Heart left ventricle (tissue), 16 donors: Measurements from ENCODE around the gene AVPR2. TPM values are rescaled to one million over a fixed set of nuclear protein-coding genes. Genes with fewer than 3 reads are reported as not detected.

Experiments used
- ATAC-seq, 4 donors: fragments of 200-7000 bp; cut with Tn5 transposase; one replicate each; pipeline ENCODE4 v1.9.1; 2020 to 2022; ENCODE audit warnings: moderate library complexity in 4 of 4, mild to moderate bottlenecking in 3 of 4, moderate number of reproducible peaks in 1 of 4
- DNase-seq, 5 donors: peaks; one replicate each; pipeline ENCODE4 v3.0.0-alpha.2; 2020
- H3K27ac ChIP-seq, 12 donors: fragments of 200-600 bp; sonication (generic) in 4 of 12; one replicate each; pipeline versions ENCODE4 v1.5.0 to v1.8.0; 2016 to 2022; ENCODE audit warnings: mild to moderate bottlenecking in 2 of 12
- H3K27me3 ChIP-seq, 9 donors: fragments of 200-600 bp; sonication (generic) in 2 of 9; one replicate each; pipeline versions ENCODE4 v1.5.1 to v1.8.0; 2016 to 2022; ENCODE audit warnings: mild to moderate bottlenecking in 3 of 9
- H3K36me3 ChIP-seq, 9 donors: fragments of 200-600 bp; sonication (generic) in 2 of 9; one replicate each; pipeline versions ENCODE4 v1.5.0 to v1.8.0; 2018 to 2022; ENCODE audit warnings: mild to moderate bottlenecking in 2 of 9
- H3K4me1 ChIP-seq, 12 donors: fragments of 200-600 bp; sonication (generic) in 4 of 12; one replicate each; pipeline versions ENCODE4 v1.5.0 to v1.8.0; 2016 to 2022; ENCODE audit warnings: mild to moderate bottlenecking in 3 of 12
- H3K4me3 ChIP-seq, 12 donors: fragments of 200-600 bp; sonication (generic) in 4 of 12; one replicate each; pipeline versions ENCODE4 v1.5.0 to v1.8.0; 2017 to 2022; ENCODE audit warnings: mild to moderate bottlenecking in 9 of 12, moderate library complexity in 4 of 12
- H3K9me3 ChIP-seq, 12 donors: fragments of 200-600 bp; sonication (generic) in 4 of 12; one replicate each; pipeline versions ENCODE4 v1.5.0 to v1.8.0; 2016 to 2022; ENCODE audit warnings: mild to moderate bottlenecking in 1 of 12
- CTCF ChIP-seq, 12 donors: fragments of 200-600 bp; sonication (generic) in 4 of 12; IDR thresholded peaks; one replicate each; pipeline versions ENCODE4 v1.5.0 to v1.8.0; 2018 to 2022; ENCODE audit warnings: antibody characterized with exemption in 12 of 12, mild to moderate bottlenecking in 5 of 12
- POLR2A ChIP-seq, 2 donors: fragments of 450-650 bp; IDR thresholded peaks; one replicate each; pipeline ENCODE4 v1.6.1; 2017; ENCODE audit warnings: antibody characterized with exemption in 2 of 2, mild to moderate bottlenecking in 2 of 2, moderate library complexity in 2 of 2
- WGBS, 4 donors: extraction: QIAGEN DNeasy Blood & Tissue Kit in 2 of 4; methylation state at CpG; one replicate each; pipeline versions ENCODE4 v1.1.5 to v1.1.7; 2013 to 2018; 5-methylcytosine and 5-hydroxymethylcytosine counted together
- intact Hi-C, 10 donors: fragments of 100-400 bp; cut with DNase I; formaldehyde crosslinking; loops; one replicate each; pipeline versions ENCODE4 v1.11.1 to v1.14.2; 2022
- polyA plus RNA-seq, 2 donors: library from polyadenylated mRNA; stranded (reverse); fragments of 200-250 nt; gene quantifications; one replicate each; pipeline ENCODE4 v1.2.3, GENCODE V29; 2013
- total RNA-seq, 9 donors: library from RNA; depleted of rRNA in 2 of 9; stranded (reverse); fragments of >200 nt in 2 of 9; fragmentation: NEBNext Ultra II Directional in 3 of 9; extraction: Animal tissue kit (Norgen Biotek cat#: 25700) in 3 of 9; gene quantifications; one replicate each; pipeline versions ENCODE4 v1.1.0 to v1.2.4, GENCODE V29; 2016 to 2023
- donor health status: ischemic (EF 13 %, LVEDD 7.1; RV severe dilation, severe dysfunction).
- donor health status: healthy with polysubstance abuse.
- donor health status: DM: no; HTN: yes; CAD: no.
- donor health status: DM: no; HTN: no; CAD: no.
- donor health status: ischemic (EF 25% LVEDD 6.9; RV normal size, moderate dysfunction).
- donor health status: ischemic (EF 25% LVEDD 5.7; RV mildly dilated, moderate dysfunction).
- donor health status: healthy.
- donor health status: DM: yes; HTN: yes; CAD: no.
- donor health status: ischemic (EF 35%, LVEDD 5.7; RV mildly dilated, moderate dysfunction).
- donor health status: nonischemic (EF 11% LVEDD 7.7; RV severe dilation, severe dysfunction).
- donor health status: DM: yes; HTN: yes; CAD: no.
- donor health status: PGD.
- donor health status: ischemic (EF 29% LVEDD 5.4; RV normal size, mild dysfunction).
- donor health status: nonischemic (EF 23%, LVEDD 6.1; RV moderate dilation, normal function).

AVPR2 gene
- total and polyA plus RNA-seq, 11 donors, result 2.2 to 10.5 (median 3.1) TPM

- peaks cover 0 to under 1% (median 0%) of the 10 kb centered on the region in 9 donors for H3K27me3 ChIP-seq
- DNase-seq, result no peak
- peaks cover 0 to 63% (median 49%) of the 10 kb centered on the region in 9 donors for H3K36me3 ChIP-seq
- ATAC-seq, result no peak
- TF ChIP-seq POLR2A (IDR thresholded peaks at IDR 0.05) (no peak), CTCF (IDR thresholded peaks at IDR 0.05) (no peak)
- H3K27ac ChIP-seq, result peak overlapping the region in 5 of 12 donors; percentile 66 to 86 (median 72)
- intact Hi-C loops, result loop anchor here in 6 of 10 donors (5.0 to 10.0 kb wide), 2 partner anchors 188 to 415 kb away; partner anchors contain the start of gene PLXNB3 (in 5 of the 6)
- WGBS, 4 donors, result 82 to 93% (median 88%) methylated on average over 19 of the region's 19 CpGs
- H3K9me3 ChIP-seq, result no peaks in the 10 kb centered on the region
- H3K4me1 ChIP-seq, result peaks cover 0 to 40% (median 9%) of the 10 kb centered on the region in 12 donors
- H3K4me3 ChIP-seq, result no peak overlapping the region
Measured at GRCh38 chrX:153950127-153950526, 45.7 kb downstream of the AVPR2 start.

- TF ChIP-seq POLR2A (IDR thresholded peaks at IDR 0.05) (no peak), CTCF (IDR thresholded peaks at IDR 0.05) (no peak)
- ATAC-seq (no peak), DNase-seq (no peak)
- H3K27me3 ChIP-seq, result no peaks in the 10 kb centered on the region
- peaks cover 0 to 80% (median 57%) of the 10 kb centered on the region in 9 donors for H3K36me3 ChIP-seq
- no peaks in the 10 kb centered on the region for H3K9me3 ChIP-seq
- no peak overlapping the region for H3K4me3 ChIP-seq
- peaks cover 0 to 40% (median 9%) of the 10 kb centered on the region in 12 donors for H3K4me1 ChIP-seq
- WGBS, 4 donors, result 92 to 95% (median 93%) methylated on average over 15 to 28 of the region's 28 CpGs
- peak overlapping the region in 1 of 12 donors; percentile 86 for H3K27ac ChIP-seq
- intact Hi-C loops, result loop anchor here in 9 of 10 donors (2.0 to 10.0 kb wide), 4 partner anchors 187 to 993 kb away; partner anchors contain the start of gene PLXNB3 (in 8 of the 9)
Measured at GRCh38 chrX:153951683-153952372, 47.4 kb downstream of the AVPR2 start.

- 89 to 94% (median 89%) methylated on average over 30 to 32 of the region's 32 CpGs for WGBS, 4 donors
- Histone ChIP-seq H3K4me3 (no peak overlapping the region), H3K27me3 (no peaks in the 10 kb centered on the region), H3K9me3 (no peaks in the 10 kb centered on the region), H3K36me3 (peaks cover 0 to 87% (median 63%) of the 10 kb centered on the region in 9 donors), H3K4me1 (peaks cover 0 to 33% (median 8%) of the 10 kb centered on the region in 12 donors), H3K27ac (peak overlapping the region in 6 of 12 donors; percentile 32 to 86 (median 48))
- ATAC-seq (no peak), DNase-seq (no peak)
- intact Hi-C loops, result loop anchor here in 9 of 10 donors (1.0 to 10.0 kb wide), 5 partner anchors 188 to 994 kb away; partner anchors contain the start of gene PLXNB3 (in 9 of the 9)
- TF ChIP-seq CTCF (IDR thresholded peaks at IDR 0.05), result no peak
- no peak for TF ChIP-seq POLR2A (IDR thresholded peaks at IDR 0.05)
Measured at GRCh38 chrX:153952373-153953026, 48.0 kb downstream of the AVPR2 start.
